NCI-H460 (cell line): ENCODE measurements around the gene GNG12. TPM values are rescaled to one million over a fixed set of nuclear protein-coding genes. Genes with fewer than 3 reads are reported as not detected.

Source experiments
- DNase-seq: peaks from one replicate; pipeline ENCODE4 v3.0.0-alpha.2; 2016; ENCODE audit warnings: low read depth; ENCODE audit errors: extremely low read depth
- polyA plus RNA-seq: library from polyadenylated mRNA; depleted of rRNA; stranded (reverse); fragments of >200 nt; gene quantifications from 2 replicates; pipeline ENCODE4 v1.2.3, GENCODE V29; 2014; cell fraction: nucleus; rRNA removed
- total RNA-seq: library from RNA; depleted of rRNA; stranded (reverse); fragments of >200 nt; shearing (Covaris generic); gene quantifications from 2 replicates; pipeline ENCODE4 v1.2.3, GENCODE V29; 2014; rRNA removed

Gene GNG12
- total RNA-seq: 267 and 272 TPM in 2 replicates
- polyA plus RNA-seq: 61.1 and 90.1 TPM in 2 replicates

- peak; percentile 75 for DNase-seq
These were observed at the start of gene GNG12 for GRCh38 chr1:67832737-67833601. GNG12 (minus strand) TSS chr1:67833467; CDS start chr1:67707686, 125,781 bp downstream.

GRCh38 chr1:67882196-67882958 is 49.1 kb upstream of the GNG12 start:
- DNase-seq: no peak

GRCh38 chr1:67880056-67880601 is 46.9 kb upstream of the GNG12 start:
- DNase-seq: no peak

- no peak for DNase-seq
These were observed 46.2 kb upstream of the GNG12 start for GRCh38 chr1:67879485-67879884.

GRCh38 chr1:67874501-67875111 is 41.3 kb upstream of the GNG12 start:
- DNase-seq: no peak

GRCh38 chr1:67869233-67869632 is 36.0 kb upstream of the GNG12 start:
- no peak for DNase-seq

GRCh38 chr1:67863637-67864036 is 30.4 kb upstream of the GNG12 start:
- DNase-seq: no peak

- DNase-seq: no peak
These were observed 29.4 kb upstream of the GNG12 start for GRCh38 chr1:67862685-67863084.

GRCh38 chr1:67861856-67862516 is 28.7 kb upstream of the GNG12 start:
- DNase-seq: peak; percentile 16

GRCh38 chr1:67860776-67861175 is 27.5 kb upstream of the GNG12 start:
- DNase-seq: no peak

- DNase-seq: no peak
These were observed 23.7 kb upstream of the GNG12 start for GRCh38 chr1:67856921-67857320.

- DNase-seq: no peak
These were observed 22.7 kb upstream of the GNG12 start for GRCh38 chr1:67855961-67856360.

GRCh38 chr1:67855444-67855843 is 22.2 kb upstream of the GNG12 start:
- DNase-seq: no peak

GRCh38 chr1:67853704-67854103 is 20.4 kb upstream of the GNG12 start:
- DNase-seq: peak; percentile 62

- no peak for DNase-seq
These were observed 18.5 kb upstream of the GNG12 start for GRCh38 chr1:67851800-67852199.

GRCh38 chr1:67850611-67851075 is 17.4 kb upstream of the GNG12 start:
- DNase-seq: peak; percentile 54

GRCh38 chr1:67850151-67850551 is 16.9 kb upstream of the GNG12 start:
- peak; percentile 41 for DNase-seq

- DNase-seq: no peak
These were observed 14.2 kb upstream of the GNG12 start for GRCh38 chr1:67847466-67847865.

GRCh38 chr1:67846538-67846937 is 13.3 kb upstream of the GNG12 start:
- DNase-seq: no peak

- DNase-seq: no peak
These were observed 11.7 kb upstream of the GNG12 start for GRCh38 chr1:67844988-67845387.
